Suprapubic skin (tissue), 4 donors: ENCODE data around the gene MIB1. TPM values are rescaled to one million over a fixed set of nuclear protein-coding genes. Genes with fewer than 3 reads are reported as not detected.
"Not testable (repeated sequence)": the region's sequence is repeated elsewhere in the genome, so short reads cannot be mapped to it uniquely, and the experiment has no call there.

Experiments used
- DNase-seq, 2 donors: peaks; one replicate each; pipeline ENCODE4 v3.0.0-alpha.2; 2019; ENCODE audit warnings: low spot score in 2 of 2
- H3K27ac ChIP-seq: fragments of 200-600 bp; sonication (generic); one replicate; pipeline ENCODE4 v1.5.1; 2019
- H3K27me3 ChIP-seq: fragments of 200-600 bp; sonication (generic); one replicate; pipeline ENCODE4 v1.5.1; 2019
- H3K36me3 ChIP-seq: fragments of 200-600 bp; sonication (generic); one replicate; pipeline ENCODE4 v1.5.1; 2019
- H3K4me1 ChIP-seq: fragments of 200-600 bp; sonication (generic); one replicate; pipeline ENCODE4 v1.5.1; 2019
- H3K4me3 ChIP-seq: fragments of 200-600 bp; sonication (generic); one replicate; pipeline ENCODE4 v1.5.1; 2019; ENCODE audit warnings: mild to moderate bottlenecking
- H3K9me3 ChIP-seq: fragments of 200-600 bp; sonication (generic); one replicate; pipeline ENCODE4 v1.5.1; 2019
- EP300 ChIP-seq: sonication (generic); formaldehyde crosslinking; IDR thresholded peaks from one replicate; pipeline ENCODE4 v1.6.1; 2017; ENCODE audit warnings: antibody characterized with exemption
- POLR2A ChIP-seq, 2 donors: fragments of 450-650 bp; IDR thresholded peaks; one replicate each; pipeline ENCODE4 v1.6.1; 2017; ENCODE audit warnings: antibody characterized with exemption in 2 of 2, mild to moderate bottlenecking in 2 of 2, moderate library complexity in 2 of 2
- POLR2AphosphoS5 ChIP-seq, 3 donors: sonication (generic); formaldehyde crosslinking; IDR thresholded peaks; one replicate each; pipeline ENCODE4 v1.6.1; 2017; ENCODE audit warnings: antibody characterized with exemption in 3 of 3
- WGBS: methylation state at CpG from one replicate; pipeline ENCODE4 v1.1.5; 2018; 5-methylcytosine and 5-hydroxymethylcytosine counted together
- total RNA-seq, 4 donors: library from RNA; depleted of rRNA; stranded (reverse); fragments of >200 nt; gene quantifications; one replicate each; pipeline ENCODE4 v1.1.0, GENCODE V29; 2016
- TF ChIP-seq, protein P1 (sequence below), 2 donors: fragments of 200-600 bp in 1 of 2; fragments of 450-650 bp in 1 of 2; sonication (generic) in 1 of 2; IDR thresholded peaks; one replicate each; pipeline ENCODE4 v1.5.1; 2016 to 2019; ENCODE audit warnings: antibody characterized with exemption in 2 of 2, mild to moderate bottlenecking in 1 of 2, moderate library complexity in 1 of 2

MIB1 gene
- total RNA-seq, 4 donors from 2014 or later = 16.6 to 25.4 (median 24.1) TPM

DNA sequence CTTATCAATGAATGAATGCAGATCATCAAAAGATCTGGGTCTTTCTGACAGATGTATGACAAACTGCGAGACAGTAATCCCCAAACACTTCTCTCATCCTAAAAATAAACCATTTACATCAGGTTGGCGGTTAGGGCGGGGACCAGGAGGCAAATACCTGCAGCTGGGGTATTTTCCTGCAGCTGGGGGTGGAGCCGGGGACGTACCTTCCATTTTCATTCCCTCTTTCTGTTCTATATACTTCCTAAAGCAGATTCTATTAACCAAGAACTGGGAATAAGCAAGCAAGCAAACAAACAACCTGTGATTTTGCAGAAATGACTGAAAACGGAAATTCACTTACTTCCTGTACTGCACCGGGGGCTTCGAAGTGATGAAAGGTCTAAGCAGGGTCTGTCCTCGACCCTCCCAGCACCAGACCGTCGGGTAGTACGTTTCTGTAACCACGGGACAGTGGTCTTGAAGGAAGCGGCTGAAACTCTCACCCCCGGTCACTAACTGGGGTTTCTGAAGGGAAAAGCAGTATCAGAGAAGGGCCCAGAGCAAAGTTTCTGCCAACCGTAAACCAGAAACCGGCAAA, 37.3 kb upstream of the MIB1 start:
- H3K36me3 ChIP-seq = no peaks in the 10 kb centered on the region
- no peak for DNase-seq
- TF ChIP-seq EP300 (no peak), POLR2A (IDR thresholded peaks at IDR 0.05) (no peak)
- TF ChIP-seq, protein P1, sequence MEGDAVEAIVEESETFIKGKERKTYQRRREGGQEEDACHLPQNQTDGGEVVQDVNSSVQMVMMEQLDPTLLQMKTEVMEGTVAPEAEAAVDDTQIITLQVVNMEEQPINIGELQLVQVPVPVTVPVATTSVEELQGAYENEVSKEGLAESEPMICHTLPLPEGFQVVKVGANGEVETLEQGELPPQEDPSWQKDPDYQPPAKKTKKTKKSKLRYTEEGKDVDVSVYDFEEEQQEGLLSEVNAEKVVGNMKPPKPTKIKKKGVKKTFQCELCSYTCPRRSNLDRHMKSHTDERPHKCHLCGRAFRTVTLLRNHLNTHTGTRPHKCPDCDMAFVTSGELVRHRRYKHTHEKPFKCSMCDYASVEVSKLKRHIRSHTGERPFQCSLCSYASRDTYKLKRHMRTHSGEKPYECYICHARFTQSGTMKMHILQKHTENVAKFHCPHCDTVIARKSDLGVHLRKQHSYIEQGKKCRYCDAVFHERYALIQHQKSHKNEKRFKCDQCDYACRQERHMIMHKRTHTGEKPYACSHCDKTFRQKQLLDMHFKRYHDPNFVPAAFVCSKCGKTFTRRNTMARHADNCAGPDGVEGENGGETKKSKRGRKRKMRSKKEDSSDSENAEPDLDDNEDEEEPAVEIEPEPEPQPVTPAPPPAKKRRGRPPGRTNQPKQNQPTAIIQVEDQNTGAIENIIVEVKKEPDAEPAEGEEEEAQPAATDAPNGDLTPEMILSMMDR (IDR thresholded peaks at IDR 0.05) = no peak
- no peaks in the 10 kb centered on the region for H3K9me3 ChIP-seq
- 6% methylated on average over 17 of the region's 17 CpGs for WGBS
- H3K4me3 ChIP-seq = peak overlapping the region; percentile 92
- H3K27me3 ChIP-seq = no peaks in the 10 kb centered on the region
- H3K4me1 ChIP-seq = peaks cover 23% of the 10 kb centered on the region
- H3K27ac ChIP-seq = peak overlapping the region; percentile 92

DNA sequence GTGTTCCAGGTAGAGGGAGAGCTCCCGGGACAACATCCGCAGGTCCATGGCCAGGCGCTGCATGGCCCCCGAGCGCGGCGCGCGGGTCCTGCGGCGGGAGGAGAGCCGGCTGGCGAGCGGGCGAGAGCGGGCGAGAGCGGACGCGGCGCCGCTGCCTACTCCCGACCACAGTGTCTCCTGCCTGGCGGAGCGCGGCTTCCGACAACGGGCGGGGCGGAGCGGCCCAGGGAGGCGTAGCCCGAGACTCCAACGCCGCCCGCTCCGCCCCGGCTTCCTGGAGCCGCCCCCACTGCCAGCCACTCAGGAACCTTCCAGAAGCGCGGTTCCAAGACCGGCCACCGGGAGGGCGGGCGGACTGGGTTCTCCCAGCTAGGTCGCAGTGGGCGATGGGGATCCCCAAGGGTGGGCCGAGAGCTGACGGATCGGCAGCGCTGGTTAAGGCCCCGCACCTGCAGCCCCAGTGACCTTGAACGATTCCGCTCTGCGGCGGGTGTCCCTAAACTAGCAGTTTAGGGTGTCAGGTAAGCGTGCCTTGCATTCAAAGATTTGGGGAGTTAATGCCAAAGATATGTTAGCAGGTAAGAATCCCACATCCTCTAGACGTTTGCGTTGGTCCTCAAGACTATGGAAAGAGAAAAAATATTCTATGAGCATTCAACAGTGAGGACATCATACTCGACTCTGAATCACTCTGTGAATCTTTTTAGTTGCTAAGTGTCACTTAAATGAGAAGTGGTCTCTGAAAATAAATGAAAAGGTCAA, 35.8 kb upstream of the MIB1 start, which contains the start of gene ABHD3:
Gene ABHD3 (minus strand): TSS at position 172 of the 762 bp plus-strand sequence. CDS start 109 bp downstream, at position 63.
- Histone ChIP-seq H3K9me3 (no peaks in the 10 kb centered on the region), H3K27me3 (no peaks in the 10 kb centered on the region), H3K4me3 (peak within 1 kb of the TSS; percentile 92), H3K27ac (peak within 1 kb of the TSS; percentile 92), H3K4me1 (peaks cover 23% of the 10 kb centered on the region), H3K36me3 (no peaks in the 10 kb centered on the region)
- DNase-seq = peak; percentile 96
- TF ChIP-seq, protein P1 (IDR thresholded peaks at IDR 0.05) = peak; percentile 48 to 65
- TF ChIP-seq EP300 (no peak), POLR2A (IDR thresholded peaks at IDR 0.05) (peak in 1 of 2 donors; percentile 83), POLR2AphosphoS5 (IDR thresholded peaks at IDR 0.05) (no peak)
- WGBS = 3% methylated on average over 13 of the region's 60 CpGs

DNA sequence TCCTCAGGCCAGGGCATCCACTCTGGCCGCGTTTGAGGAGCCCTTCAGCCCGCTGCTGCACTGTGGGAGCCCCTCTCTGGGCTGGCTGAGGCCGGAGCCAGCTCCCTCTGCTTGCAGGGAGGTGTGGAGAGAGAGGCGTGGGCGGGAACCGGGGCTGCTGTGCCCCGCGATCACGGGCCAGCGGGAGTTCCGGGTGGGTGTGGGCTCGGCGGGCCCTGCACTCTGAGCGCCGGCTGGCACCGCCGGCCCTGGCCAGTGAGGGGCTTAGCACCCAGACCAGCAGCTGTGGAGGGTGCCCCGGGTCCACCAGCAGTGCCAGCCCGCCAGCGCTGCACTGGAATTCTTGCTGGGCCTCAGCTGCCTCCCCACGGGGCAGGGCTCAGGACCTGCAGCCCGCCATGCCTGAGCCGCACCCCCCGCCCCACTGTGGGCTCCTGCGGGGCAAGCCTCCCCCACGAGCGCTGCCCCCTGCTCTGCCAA, 34.2 kb upstream of the MIB1 start:
- whole genome bisulfite sequencing = 100% methylated on average over 7 of the region's 28 CpGs
- TF ChIP-seq POLR2A (IDR thresholded peaks at IDR 0.05) = no peak
- TF ChIP-seq, protein P1 (IDR thresholded peaks at IDR 0.05) = no peak
- no peak for TF ChIP-seq POLR2AphosphoS5 (IDR thresholded peaks at IDR 0.05)
- TF ChIP-seq EP300 = no peak
- Histone ChIP-seq H3K4me1 (peaks cover 23% of the 10 kb centered on the region), H3K36me3 (no peaks in the 10 kb centered on the region), H3K27ac (no peak overlapping the region), H3K27me3 (no peaks in the 10 kb centered on the region), H3K9me3 (no peaks in the 10 kb centered on the region), H3K4me3 (no peak overlapping the region)
- no peak for DNase-seq

DNA sequence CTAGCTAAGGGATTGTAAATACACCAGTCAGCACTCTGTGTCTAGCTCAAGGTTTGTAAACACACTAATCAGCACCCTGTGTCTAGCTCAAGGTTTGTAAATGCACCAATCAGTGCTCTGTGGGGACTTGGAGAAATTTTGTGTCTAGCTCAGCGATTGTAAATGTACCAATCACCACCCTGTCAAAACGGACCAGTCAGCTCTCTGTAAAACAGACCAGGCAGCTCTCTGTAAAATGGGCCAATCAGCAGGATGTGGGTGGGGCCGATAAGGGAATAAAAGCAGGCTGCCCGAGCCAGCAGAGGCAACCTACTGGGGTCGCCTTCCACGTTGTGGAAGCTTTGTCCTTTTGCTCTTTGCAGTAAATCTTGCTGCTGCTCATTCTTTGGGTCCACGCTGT, 33.5 kb upstream of the MIB1 start:
- not testable (repeated sequence) for H3K27me3 ChIP-seq, H3K9me3 ChIP-seq, H3K27ac ChIP-seq, DNase-seq, H3K36me3 ChIP-seq, H3K4me3 ChIP-seq
- WGBS = 83% methylated on average over 5 of the region's 7 CpGs
- H3K4me1 ChIP-seq = peaks cover 23% of the 10 kb centered on the region

DNA sequence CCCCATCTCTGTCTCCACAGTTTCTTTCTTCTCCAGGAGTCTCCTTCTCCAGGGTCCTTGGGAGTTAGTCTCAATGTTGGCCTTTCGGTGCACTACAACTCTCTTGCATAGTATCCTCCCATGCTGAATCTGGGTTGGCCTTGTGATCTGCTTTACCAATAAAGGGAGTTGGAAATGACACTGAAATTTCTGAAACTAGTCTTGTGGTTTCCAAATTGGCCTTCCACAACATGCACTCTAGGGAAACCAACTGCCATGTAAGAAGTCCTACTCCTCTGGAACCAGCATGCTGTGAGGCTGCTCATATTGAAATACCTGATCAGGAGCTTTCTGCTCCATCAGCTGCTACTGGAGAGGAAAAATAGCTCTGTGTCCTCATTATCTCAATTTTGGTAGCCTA, 26.1 kb upstream of the MIB1 start:
- TF ChIP-seq POLR2AphosphoS5 (IDR thresholded peaks at IDR 0.05) (no peak), POLR2A (IDR thresholded peaks at IDR 0.05) (no peak), EP300 (no peak)
- TF ChIP-seq, protein P1 (IDR thresholded peaks at IDR 0.05) = no peak
- no peaks in the 10 kb centered on the region for H3K4me1 ChIP-seq
- no peak for DNase-seq
- no peaks in the 10 kb centered on the region for H3K36me3 ChIP-seq
- 100% methylated on average over 1 of the region's 1 CpG for WGBS
- H3K27me3 ChIP-seq = no peaks in the 10 kb centered on the region
- no peaks in the 10 kb centered on the region for H3K9me3 ChIP-seq
- H3K27ac ChIP-seq = no peak overlapping the region
- no peak overlapping the region for H3K4me3 ChIP-seq
